ENCODE data around the gene HOXB3.
A peak's percentile ranks its signal among the peaks of the same experiment; 100 is the strongest.
"Not testable (repeated sequence)": the region's sequence is repeated elsewhere in the genome, so short reads cannot be mapped to it uniquely, and the experiment has no call there.

The HOXB3 gene

DNA sequence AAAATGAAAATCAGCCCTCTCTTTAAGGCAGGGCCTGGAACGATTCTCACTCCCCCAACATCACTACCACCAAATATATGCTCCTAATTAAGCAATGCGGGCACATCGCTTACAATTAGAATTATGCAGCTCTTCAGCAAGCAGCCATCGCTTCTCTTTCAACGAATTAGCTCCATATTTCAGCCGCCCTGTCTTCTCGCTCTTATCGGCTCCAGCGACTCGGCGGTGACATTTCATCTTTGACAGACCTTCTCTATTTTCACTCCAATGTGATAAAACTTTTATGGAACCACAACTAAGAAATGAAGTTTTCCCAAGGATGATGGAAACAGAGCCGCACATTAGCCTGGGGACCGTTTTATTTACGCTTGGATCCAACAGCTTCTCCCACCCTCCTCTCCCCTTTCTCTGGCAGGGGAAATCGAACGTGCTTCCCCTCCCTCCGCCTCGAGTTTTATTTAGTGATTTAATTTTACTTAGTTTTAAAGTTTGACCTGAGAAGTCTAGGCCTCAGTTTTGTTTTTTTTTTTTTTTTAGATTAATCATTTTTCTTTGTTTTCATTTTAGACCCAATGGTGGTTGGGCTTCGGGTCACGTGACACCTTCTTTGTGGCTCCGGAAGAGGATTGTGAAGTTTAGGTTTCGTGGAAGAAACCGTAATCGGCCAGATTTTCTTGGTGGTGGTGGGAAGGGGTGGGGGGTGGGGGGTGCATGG, 42.1 kb downstream of the HOXB3 start:
- peak in 1 of 4 experiments; percentile 12 for DNase-seq (ENCODE audit: low read depth in 4 of 4, low spot score in 1 of 4)

DNA sequence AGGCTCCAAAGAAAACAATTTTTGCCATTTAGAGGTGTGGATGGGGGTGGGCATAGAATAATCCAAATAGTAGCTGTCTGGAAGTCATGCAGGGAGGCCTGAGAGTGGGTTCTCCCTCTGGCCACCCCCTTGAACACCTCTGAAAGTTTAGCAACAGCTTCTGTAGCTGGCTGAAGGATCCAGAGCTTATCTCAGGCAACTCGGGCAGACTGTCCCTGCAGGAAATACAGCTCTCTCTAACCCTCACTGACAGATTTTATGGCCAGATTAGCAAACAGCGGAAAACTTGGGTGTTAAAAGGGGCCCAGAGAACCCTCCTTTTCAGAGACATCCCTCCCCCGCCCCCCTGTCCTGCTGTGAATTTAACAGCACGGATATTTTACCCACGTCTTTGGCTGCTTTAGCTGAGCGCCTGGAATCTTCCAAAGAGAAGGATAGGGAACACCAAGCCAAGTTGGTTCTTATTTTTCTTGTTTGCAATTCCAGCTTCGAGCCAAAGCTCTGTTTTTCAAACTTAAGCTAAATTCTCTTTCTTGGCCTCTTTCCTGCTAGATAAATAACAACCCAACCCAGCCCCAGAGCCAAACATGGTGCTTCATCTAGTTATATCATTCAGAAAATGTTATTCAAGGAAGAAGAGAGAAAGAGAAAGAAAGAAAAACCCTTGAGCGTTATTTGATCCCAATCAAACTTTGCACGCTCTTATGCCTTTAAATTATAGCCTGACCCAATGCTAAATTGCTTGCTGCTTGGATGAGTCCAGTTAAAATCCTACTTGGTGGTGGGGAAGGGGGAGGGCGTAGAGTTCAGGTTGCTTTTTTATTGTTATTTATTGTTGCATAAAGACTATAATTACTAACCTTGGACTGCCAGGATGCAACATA, 42.9 kb downstream of the HOXB3 start:
- DNase-seq (ENCODE audit: low read depth in 4 of 4, low spot score in 1 of 4), result no peak

DNA sequence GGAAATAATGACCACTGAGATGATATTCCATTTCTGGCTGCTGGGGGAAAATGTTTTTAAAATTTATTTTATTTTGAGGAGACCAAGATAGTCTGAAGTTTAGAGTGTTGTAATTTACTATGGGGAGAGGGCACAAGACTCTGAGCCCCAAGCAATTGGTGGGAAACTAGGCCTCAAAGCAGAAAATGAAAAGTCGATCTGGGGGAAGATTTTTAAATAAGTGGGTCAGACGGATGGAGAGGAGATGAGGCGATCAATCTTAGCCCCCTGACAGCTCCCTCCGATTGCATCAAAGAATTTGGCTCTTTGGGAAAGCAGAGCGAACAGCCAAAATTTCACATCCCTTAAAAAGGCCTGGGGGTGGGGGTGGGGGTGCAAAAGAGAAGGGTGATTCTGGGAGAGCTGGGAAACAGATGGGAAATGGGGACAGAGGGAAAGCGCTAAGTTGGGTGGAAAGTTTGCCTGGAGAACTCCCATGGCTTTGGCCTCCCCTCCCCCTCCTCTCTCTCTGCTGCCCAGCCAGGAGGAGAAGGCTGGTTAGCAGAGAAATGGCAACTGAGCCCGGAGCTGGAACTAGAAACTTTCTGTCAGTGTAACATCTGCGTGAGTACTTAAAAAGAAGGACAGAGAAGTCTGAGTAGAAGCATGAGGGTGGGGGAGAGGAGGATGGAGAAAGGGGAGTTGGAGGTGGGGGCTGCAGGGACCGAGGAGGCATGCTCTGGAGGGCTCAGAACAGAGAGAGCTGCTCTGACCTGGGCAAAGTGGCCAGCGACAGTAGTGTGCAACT, 43.7 kb downstream of the HOXB3 start:
- DNase-seq (ENCODE audit: low read depth in 4 of 4, low spot score in 1 of 4), result no peak

DNA sequence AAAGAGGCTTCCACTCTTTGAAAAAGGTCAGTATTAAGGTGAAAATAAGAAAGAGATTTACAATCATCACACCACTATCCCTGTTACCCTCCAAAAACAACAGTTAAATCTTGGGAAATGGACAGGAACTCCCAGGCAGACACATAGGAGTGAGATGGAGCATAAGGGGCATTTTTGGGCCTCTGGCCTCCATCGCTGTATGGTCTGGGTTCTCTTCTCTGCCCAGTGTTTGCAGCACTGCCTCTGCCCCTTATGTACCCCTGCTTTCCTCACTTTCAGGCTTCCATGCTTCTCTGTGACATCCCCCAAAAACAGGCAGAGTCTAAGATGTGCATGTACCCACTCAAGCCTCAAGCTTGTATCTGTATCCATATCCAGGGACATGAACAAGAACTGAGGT, 44.5 kb downstream of the HOXB3 start:
- DNase-seq (ENCODE audit: low read depth in 4 of 4, low spot score in 1 of 4), result no peak

DNA sequence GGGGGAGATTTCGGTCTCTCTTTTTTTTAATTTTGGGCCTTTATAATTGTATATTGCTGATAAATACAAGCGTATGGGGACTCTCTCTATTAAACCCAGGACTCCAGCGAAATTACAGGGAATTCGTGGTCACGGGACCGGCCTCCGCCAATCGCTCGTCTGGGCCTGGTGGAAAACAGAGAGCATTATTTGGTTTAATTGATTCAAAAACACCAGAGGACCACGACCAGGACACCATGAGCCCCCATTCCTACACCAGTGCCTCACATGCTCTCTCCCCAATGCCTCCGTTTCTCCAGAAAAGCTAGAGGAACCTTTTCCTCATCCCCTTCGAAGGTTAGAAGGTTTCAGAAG, 45.0 kb downstream of the HOXB3 start, which contains the start of gene HOXB2:
HOXB2 (minus strand) TSS at position 88 of the 354 bp plus-strand sequence. CDS start 198 bp downstream, outside the sequence.
- no peak for DNase-seq (ENCODE audit: low read depth in 4 of 4, low spot score in 1 of 4)

DNA sequence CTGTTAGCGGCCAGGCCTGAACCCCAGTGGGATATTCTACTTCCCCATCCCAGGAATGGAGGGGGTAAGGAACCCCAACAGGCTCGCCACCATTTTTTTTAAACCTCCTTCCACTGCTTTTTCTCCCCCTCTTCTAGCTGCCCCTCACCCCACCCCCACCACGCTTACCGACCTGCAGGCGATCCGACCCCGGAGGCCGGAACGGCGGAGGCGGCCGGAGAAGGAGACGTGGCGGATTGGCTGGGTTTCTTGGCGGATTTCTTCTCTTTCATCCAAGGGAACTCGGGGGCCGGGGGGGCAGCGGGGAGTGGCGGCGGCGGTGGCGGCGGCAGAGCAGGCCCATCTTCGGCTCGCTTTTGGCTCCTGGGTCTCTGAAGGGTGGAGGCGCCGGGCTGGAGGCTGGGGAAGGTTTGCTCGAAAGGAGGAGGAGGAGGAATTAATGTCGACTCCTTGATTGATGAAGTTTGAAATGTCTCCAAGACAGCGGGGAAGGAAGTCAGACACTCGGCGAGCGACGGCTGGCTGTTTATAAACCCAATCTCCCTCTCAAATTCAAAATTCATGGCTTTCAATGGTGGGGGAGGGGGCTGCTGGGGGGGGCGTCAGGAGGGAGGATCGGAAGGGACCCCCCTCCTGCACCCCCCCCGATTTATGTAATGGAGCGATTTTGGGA, 45.6 kb downstream of the HOXB3 start:
- no peak for DNase-seq (ENCODE audit: low read depth in 4 of 4, low spot score in 1 of 4)

DNA sequence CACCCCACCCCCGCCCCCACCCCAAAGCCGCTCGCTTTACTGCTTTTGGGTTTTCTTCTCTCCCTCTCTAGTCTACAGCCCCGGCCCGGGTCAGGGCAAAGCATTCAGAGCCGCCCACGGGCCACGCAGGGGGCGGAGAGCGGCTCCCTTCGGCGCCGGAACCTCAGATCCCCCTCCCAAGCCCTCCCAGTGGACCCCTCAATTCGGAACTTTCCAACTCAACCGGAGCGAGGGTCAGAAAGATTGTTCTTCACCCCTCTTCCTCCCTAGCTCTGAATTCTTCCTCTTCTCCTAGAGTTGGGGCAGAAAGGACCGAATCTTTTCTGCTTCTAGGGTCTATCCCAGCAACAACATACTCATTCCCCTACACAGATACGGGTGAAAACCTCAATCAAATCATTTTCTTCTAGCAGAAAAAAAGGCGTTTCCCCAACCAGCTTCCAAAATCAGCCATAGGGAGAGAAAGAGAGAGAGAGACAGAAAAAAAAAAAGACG, 46.1 kb downstream of the HOXB3 start:
- peak in 1 of 4 experiments; percentile 17 for DNase-seq (ENCODE audit: low read depth in 4 of 4, low spot score in 1 of 4)

DNA sequence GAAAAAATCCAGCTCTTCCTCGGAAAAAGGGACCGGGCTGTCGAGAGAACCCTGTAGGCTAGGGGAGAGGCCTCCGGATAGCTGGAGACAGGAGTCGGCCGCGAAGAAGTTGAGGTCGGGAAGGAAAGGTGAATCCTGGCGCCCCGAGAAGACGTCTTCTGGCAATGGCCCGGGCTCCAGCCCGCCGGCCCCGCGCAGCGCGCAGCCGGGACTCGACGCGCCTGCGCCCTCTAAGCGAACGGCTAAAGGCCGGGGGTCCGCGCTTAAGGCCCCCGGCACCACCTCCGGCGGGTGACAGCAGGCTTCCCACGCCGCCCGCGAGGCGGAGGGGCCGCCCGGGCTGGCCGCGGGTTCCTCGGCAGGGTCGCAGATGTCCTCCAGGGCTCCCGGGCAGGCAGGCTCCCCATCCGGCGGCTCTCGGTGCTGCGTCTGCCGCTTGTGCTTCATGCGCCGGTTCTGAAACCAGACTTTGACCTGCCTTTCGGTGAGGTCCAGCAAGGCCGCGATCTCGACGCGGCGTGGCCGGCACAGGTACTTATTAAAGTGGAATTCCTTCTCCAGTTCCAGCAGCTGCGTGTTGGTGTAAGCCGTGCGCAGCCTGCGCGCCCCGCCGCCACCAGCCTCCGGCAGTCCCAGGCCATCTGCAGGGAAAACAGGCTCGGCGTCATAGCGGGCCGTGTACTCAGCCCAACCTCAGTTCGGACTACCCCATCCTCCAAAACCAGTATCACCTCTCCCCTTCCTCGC, 46.8 kb downstream of the HOXB3 start:
- peak in 3 of 4 experiments; percentile 26 to 50 (median 38) for DNase-seq (ENCODE audit: low read depth in 4 of 4, low spot score in 1 of 4)

DNA sequence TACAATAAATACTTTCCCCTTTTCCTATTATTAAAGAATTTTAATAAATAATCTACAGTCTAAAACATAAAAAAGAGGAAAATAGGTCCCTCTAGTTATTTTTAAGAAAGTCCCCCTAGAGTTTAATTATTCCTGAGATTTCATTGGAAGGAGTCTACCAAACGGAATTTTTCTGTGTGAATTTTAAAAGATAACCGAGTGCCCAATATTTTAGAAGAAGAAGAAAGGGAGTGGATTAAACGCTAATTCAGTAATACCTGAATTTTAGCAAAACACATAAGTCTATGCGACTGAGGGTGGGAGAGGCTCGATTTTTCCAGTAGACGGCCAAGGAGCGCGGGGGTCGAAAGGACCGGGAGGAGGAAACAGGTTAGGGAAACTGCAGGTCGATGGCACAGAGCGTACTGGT, 47.3 kb downstream of the HOXB3 start:
- DNase-seq (ENCODE audit: low read depth in 4 of 4, low spot score in 1 of 4), result no peak

DNA sequence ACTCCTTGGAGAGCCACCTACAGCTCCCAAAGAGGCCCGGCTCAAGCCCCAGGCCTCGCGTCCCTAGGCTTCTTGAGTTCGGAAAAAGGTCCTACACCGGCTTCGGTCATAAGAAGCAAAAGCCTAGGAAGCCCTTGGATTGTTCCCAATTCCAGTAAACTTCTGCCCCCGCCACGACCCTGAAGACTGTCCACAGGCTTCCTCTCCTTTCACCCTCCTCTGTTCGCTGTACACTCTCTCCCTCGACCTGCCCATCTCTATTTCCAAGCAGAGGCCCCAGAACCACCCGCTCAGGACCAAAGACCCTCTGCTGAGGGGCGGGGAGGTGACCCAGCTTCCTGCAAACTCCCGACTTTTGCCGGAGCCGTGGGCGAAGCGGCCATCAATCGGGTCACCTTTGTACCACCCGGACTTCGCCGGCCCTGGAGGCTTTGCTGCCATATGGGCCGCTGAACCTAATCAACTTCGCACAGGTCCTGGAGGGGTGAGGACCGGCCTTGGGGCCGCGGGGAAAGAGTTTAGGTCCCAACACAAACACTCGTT, 47.9 kb downstream of the HOXB3 start:
- DNase-seq (ENCODE audit: low read depth in 4 of 4, low spot score in 1 of 4), result peak in 1 of 4 experiments; percentile 7

DNA sequence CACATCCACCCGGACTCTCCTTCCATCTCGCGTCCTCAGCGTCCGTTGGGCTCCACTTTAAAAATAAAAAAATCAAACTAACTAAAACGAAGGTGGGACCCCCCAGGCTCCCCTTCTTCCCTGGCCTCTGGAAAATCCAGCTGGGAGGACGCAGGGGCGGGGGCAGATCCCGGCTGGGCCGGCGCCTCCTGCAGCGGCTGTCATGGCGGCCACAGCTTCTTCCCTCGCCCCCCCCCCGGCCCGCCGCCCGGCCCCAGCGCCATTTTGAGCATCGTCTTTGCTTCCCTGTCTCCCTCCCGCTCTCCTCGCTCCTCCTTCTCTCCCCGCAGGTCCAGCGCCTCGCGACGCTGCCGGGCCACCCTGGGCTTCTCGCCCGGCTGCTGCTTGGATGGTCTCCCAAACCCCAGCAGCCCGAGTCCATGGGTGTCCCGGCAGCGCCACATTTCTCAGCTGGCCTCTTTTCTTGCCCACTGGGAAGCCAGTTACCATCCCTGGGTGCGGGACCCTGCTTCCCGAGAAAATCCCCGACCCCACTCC, 48.4 kb downstream of the HOXB3 start:
- DNase-seq (ENCODE audit: low read depth in 4 of 4, low spot score in 1 of 4), result peak in 2 of 4 experiments; percentile 12 to 15

DNA sequence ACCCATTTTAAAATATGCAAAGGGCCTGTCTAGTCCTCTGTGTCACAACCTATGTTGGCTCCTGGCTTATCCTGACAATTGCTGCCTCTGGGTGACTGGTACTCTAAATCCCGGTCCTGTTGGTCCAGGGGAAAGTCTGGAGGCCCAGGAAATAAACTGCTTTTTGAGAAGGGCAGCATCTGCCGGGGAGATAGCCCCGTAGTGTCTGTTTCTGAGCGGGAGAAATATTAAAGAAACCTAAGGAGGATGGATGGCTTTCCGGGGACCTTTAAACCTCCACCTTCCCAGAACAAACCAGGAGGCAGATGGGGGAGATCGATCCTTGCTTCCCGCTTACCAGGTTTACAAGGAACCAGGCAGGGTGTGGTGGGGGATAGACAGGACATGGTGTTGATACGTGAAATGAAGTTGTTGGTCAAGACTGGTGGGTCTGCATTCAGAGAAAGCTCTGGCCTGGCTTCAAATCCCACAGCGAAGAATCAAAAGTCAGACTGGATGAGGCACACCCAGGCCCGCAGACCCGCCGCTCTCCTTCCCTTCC, 48.9 kb downstream of the HOXB3 start:
- DNase-seq (ENCODE audit: low read depth in 4 of 4, low spot score in 1 of 4), result no peak

DNA sequence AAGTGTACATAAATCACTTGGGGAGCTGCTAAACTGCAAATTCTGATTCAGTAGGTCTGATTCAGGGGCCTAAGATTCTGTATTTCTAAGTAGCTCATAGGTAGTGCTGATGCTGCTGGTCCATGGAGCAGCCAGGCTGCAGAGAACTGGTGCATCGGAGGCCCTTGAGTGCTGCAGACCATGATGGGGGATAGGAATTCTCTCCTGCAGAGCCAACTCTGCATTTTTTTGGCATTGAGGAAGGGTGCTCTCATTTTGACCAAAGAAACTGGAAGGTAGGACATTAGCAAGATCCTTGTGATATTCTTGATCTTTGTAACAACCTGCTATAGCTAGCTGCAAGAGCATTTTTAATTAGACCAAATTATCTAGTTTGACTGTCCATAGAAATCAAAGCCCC, 49.8 kb downstream of the HOXB3 start:
- no peak for DNase-seq (ENCODE audit: low read depth in 4 of 4, low spot score in 1 of 4)

DNA sequence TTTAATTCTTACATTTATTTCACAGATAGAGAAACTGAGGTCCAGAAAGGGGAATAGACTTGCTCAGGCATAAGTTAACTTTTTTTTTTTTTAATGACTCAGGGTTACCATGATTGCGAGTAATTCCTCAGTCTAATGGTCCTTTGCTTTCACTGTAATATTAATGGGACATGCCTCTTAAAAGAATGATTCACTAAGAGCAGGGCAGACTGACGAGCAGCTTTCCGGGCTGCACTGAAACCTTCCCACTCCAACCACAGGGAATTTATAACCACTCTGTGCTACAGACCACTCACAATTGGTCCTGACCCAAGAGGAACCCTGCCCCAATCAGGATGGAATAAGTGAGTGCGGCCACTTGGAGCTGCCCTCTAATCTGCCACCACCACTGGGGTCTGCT, 50.9 kb downstream of the HOXB3 start:
- DNase-seq (ENCODE audit: low read depth in 4 of 4, low spot score in 1 of 4), result no peak

DNA sequence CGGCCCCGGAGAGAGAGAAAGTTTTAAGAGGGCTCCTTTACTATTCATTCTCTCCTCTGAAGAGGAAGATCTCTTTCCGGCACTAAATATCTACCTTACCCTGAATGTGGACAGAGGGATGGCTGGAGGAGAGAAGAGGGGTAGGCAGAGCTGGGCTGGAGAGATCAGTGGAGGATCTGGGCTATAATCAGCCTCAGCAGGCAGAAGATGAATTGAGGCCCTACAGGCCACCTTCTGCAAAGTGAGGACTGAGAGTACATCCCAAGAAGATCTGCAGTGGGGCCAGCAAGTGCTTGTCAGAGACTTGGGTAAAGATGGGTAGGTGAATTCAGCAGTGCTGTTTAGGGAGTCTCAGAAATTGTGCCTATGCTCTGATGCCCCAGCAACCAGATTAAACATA, 52.7 kb downstream of the HOXB3 start:
- DNase-seq (ENCODE audit: low read depth in 4 of 4, low spot score in 1 of 4), result no peak

DNA sequence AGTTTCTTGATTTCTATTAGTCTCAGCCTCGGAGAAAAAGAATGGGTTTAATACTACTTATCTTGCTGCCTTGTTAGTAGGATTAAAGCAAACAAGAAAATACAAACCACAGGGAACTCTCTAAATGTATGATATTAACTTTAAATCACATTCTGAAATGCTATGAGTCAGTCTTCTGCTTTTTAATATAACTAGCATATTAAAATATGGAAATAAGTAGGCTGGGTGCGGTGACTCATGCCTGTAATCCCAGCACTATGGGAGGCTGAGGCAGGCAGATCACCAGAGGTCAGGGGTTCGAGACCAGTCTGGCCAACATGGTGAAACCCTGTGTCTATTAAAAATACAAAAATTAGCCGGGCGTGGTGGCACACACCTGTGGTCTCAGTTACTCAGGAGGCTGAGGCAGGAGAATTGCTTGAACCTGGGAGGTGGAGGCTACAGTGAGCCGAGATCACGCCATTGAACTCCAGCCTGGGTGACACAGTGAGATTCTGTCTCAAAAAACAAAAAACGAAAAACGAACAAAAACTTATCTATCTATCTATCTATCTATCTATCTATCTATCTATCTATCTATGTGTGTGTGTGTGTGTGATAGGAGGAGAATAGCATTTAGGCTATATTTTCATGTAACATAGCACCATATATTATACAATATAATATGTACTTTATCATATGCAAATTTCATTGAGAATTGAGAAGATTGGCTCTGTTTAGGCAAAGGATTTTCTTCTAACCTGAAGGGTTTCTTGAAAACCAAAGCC, 54.1 kb downstream of the HOXB3 start:
- not testable (repeated sequence) for DNase-seq (ENCODE audit: low read depth in 4 of 4, low spot score in 1 of 4)

DNA sequence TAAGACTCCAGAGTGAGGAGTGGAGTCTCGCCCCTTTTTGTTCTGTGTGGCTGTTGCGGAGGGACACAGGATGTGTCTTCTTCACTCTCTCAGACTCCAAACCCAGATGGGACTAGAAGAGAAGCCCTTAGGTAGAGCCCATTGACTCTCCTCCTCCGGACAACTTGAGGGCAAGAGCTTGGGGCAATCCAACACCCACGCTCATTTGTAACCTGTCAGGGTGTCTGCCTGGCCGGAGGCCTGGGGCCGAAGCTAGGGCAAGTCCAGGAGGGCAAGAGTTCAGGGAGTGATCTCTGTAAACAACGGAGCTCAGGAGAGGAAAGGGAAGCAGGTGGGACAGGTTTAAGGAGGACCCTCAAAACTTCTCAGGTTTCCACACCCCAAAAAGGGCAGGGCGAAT, 57.8 kb downstream of the HOXB3 start:
- DNase-seq (ENCODE audit: low read depth in 4 of 4, low spot score in 1 of 4), result no peak

DNA sequence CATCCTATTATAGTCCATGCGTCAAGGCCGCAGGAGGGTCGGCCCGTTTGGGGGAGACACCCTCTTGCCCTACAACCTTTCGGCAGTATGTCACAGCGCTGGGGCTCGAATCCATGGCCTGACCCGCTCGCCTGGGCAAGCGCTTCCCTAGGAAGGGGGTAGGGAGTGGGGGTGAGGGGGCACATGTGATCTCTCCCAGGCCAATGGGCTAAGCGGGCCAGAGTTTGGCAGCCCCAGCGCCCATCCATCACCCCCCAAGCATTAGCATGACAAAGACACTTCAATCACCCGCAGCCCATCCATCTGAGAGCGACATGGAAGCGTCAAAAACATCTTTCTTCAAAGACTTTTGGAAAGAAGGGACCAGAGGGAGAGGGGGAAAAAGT, 59.2 kb downstream of the HOXB3 start, which contains the start of gene HOXB1:
HOXB1 (minus strand) TSS at position 125 of the 386 bp plus-strand sequence; CDS start at position 18, 107 bp downstream.
- DNase-seq (ENCODE audit: low read depth in 4 of 4, low spot score in 1 of 4), result no peak
